PFSK-1 (cell line): ENCODE data around the gene PDGFC.
A peak's percentile ranks its signal among the peaks of the same experiment; 100 is the strongest.

Experiments
- FOXP2 ChIP-seq: optimal IDR thresholded peaks from 2 replicates; pipeline ENCODE3; 2011; ENCODE audit warnings: borderline replicate concordance, control low read depth, inconsistent platforms; ENCODE audit not compliant: insufficient read depth; ENCODE audit errors: extremely low read length, extremely low read depth
- POLR2AphosphoS5 ChIP-seq: IDR thresholded peaks from 2 replicates; pipeline ENCODE4 v1.6.1; 2012; ENCODE audit warnings: low read depth, mild to moderate bottlenecking, control low read depth, low read length, moderate library complexity
- TAF1 ChIP-seq: IDR thresholded peaks from 2 replicates; pipeline ENCODE4 v1.6.1; 2012; ENCODE audit warnings: low read length, control low read depth, borderline replicate concordance; ENCODE audit not compliant: insufficient read depth

GRCh38 chr4:156972379-156973015, 898 bp upstream of the PDGFC start:
- TF ChIP-seq POLR2AphosphoS5 (no peak), TAF1 (0 out of 2 replicates have a peak, but pooled peaks have one; percentile 38), FOXP2 (no peak)
